ENCODE results near the gene LSM2.

Gene LSM2

GRCh38 chr6:31765559-31765909, 41.2 kb downstream of the LSM2 start:
- no peak overlapping the region for H3K4me3 ChIP-seq (ENCODE audit: low read depth, low read length)
- H3K4me1 ChIP-seq (ENCODE audit: control insufficient read depth, insufficient read depth, low read length), result peaks cover 5% of the 10 kb centered on the region
- peaks cover 15% of the 10 kb centered on the region for H3K36me3 ChIP-seq (ENCODE audit: control insufficient read depth, insufficient read depth, low read length)
- H3K9ac ChIP-seq (ENCODE audit: low read depth, low read length), result no peak overlapping the region
- no peaks in the 10 kb centered on the region for H3K27me3 ChIP-seq (ENCODE audit: control insufficient read depth, insufficient read depth, low read length)
- no peaks in the 10 kb centered on the region for H3K9me3 ChIP-seq (ENCODE audit: control insufficient read depth, insufficient read depth, low read length)

GRCh38 chr6:31764198-31764597, 42.6 kb downstream of the LSM2 start:
- Histone ChIP-seq H3K27me3 (ENCODE audit: control insufficient read depth, insufficient read depth, low read length) (no peaks in the 10 kb centered on the region), H3K9me3 (ENCODE audit: control insufficient read depth, insufficient read depth, low read length) (no peaks in the 10 kb centered on the region), H3K4me3 (ENCODE audit: low read depth, low read length) (no peak overlapping the region), H3K4me1 (ENCODE audit: control insufficient read depth, insufficient read depth, low read length) (peaks cover 5% of the 10 kb centered on the region), H3K9ac (ENCODE audit: low read depth, low read length) (no peak overlapping the region), H3K36me3 (ENCODE audit: control insufficient read depth, insufficient read depth, low read length) (peaks cover 24% of the 10 kb centered on the region)

- Histone ChIP-seq H3K36me3 (ENCODE audit: control insufficient read depth, insufficient read depth, low read length) (peaks cover 24% of the 10 kb centered on the region), H3K9ac (ENCODE audit: low read depth, low read length) (no peak overlapping the region), H3K4me3 (ENCODE audit: low read depth, low read length) (no peak overlapping the region), H3K27me3 (ENCODE audit: control insufficient read depth, insufficient read depth, low read length) (no peaks in the 10 kb centered on the region), H3K9me3 (ENCODE audit: control insufficient read depth, insufficient read depth, low read length) (no peaks in the 10 kb centered on the region), H3K4me1 (ENCODE audit: control insufficient read depth, insufficient read depth, low read length) (peaks cover 5% of the 10 kb centered on the region)
Measured at GRCh38 chr6:31763619-31763940, 43.2 kb downstream of the LSM2 start.

DNA sequence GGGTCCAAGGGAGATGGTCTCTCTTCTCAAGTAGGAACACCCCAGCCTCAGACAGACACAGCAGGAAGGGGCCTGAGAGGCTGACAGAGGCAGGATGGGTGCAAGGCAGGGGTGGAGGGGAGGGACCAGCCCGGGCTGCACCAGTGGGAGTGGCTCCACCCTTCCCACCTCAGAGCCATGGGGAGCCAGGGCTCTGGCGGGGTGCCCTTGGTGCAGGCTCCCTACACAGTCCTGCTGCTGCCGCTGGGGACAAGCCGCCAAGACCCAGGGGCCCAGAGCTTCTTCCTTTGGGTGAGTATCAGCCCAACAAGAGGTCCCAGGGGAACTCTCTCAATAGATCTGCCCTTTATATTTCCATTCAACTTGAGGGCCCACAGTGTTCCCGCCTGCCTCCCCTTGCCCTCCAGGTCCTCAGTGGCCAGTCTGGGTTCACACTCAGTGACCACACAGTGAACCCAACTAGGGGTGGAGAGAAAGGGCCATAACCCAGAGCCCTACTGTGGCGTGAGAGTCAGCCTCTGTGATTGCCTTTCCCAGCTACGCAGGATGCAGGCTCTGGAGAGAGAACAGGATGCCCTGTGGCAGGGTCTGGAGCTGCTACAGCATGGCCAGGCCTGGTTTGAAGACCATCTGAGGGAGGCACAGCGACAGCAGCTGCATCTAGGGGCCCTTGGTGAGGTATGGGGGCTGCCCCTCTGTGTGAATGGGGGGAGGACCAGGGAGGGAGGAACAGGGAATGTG, 43.7 kb downstream of the LSM2 start:
- Histone ChIP-seq H3K9ac (ENCODE audit: low read depth, low read length) (no peak overlapping the region), H3K4me1 (ENCODE audit: control insufficient read depth, insufficient read depth, low read length) (peaks cover 5% of the 10 kb centered on the region), H3K27me3 (ENCODE audit: control insufficient read depth, insufficient read depth, low read length) (no peaks in the 10 kb centered on the region), H3K36me3 (ENCODE audit: control insufficient read depth, insufficient read depth, low read length) (peaks cover 24% of the 10 kb centered on the region), H3K9me3 (ENCODE audit: control insufficient read depth, insufficient read depth, low read length) (no peaks in the 10 kb centered on the region), H3K4me3 (ENCODE audit: low read depth, low read length) (no peak overlapping the region)

GRCh38 chr6:31762356-31762755, 44.4 kb downstream of the LSM2 start, which contains the start of gene SAPCD1:
SAPCD1 (plus strand) TSS chr6:31762656; CDS start chr6:31763055, 399 bp downstream.
- no peak within 1 kb of the TSS for H3K9ac ChIP-seq (ENCODE audit: low read depth, low read length)
- H3K4me3 ChIP-seq (ENCODE audit: low read depth, low read length), result no peak within 1 kb of the TSS
- H3K36me3 ChIP-seq (ENCODE audit: control insufficient read depth, insufficient read depth, low read length), result peaks cover 24% of the 10 kb centered on the region
- H3K9me3 ChIP-seq (ENCODE audit: control insufficient read depth, insufficient read depth, low read length), result no peaks in the 10 kb centered on the region
- H3K27me3 ChIP-seq (ENCODE audit: control insufficient read depth, insufficient read depth, low read length), result no peaks in the 10 kb centered on the region
- H3K4me1 ChIP-seq (ENCODE audit: control insufficient read depth, insufficient read depth, low read length), result peaks cover 5% of the 10 kb centered on the region

DNA sequence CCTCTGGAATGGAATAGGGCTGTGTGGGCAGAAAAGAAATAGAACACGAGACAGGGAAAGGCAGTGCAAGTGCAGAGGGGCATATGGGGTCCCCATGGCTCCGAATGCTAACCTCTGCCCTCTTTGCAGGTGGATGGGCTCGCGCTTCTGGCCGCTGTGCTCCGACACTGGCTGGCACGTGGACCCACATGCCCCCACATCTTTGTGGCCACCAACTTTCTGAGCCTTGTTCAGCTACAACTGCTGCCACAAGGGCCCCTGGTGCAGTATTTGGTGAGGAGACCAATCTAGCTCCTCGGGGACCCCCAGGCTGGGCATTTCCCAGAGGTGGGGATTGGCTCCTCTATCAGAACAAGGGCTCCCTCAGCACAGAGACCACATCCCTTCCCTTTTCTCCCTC, 45.4 kb downstream of the LSM2 start:
- Histone ChIP-seq H3K9ac (ENCODE audit: low read depth, low read length) (no peak overlapping the region), H3K36me3 (ENCODE audit: control insufficient read depth, insufficient read depth, low read length) (peaks cover 24% of the 10 kb centered on the region), H3K9me3 (ENCODE audit: control insufficient read depth, insufficient read depth, low read length) (no peaks in the 10 kb centered on the region), H3K4me1 (ENCODE audit: control insufficient read depth, insufficient read depth, low read length) (peaks cover 5% of the 10 kb centered on the region), H3K27me3 (ENCODE audit: control insufficient read depth, insufficient read depth, low read length) (no peaks in the 10 kb centered on the region), H3K4me3 (ENCODE audit: low read depth, low read length) (no peak overlapping the region)

DNA sequence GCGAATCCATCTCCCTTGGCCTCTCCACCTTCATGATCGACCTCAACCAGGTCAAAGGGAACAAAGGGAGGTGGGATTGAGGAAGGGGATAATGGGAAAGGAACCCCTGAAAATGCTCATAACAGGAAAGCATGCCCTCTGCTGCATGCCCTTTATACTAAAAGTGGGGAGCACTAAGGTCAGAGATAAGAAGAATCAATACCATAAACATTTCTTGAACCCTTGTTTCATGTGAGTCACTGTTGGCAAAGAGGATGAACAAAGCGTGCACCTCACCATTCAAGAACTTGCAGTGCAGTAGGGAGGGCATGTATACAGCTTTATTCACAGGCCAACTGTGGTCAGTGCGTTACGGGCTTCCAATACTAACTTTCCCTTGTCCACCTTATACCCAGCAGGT, 46.0 kb downstream of the LSM2 start:
- Histone ChIP-seq H3K36me3 (ENCODE audit: control insufficient read depth, insufficient read depth, low read length) (peaks cover 24% of the 10 kb centered on the region), H3K9me3 (ENCODE audit: control insufficient read depth, insufficient read depth, low read length) (no peaks in the 10 kb centered on the region), H3K4me1 (ENCODE audit: control insufficient read depth, insufficient read depth, low read length) (peaks cover 5% of the 10 kb centered on the region), H3K9ac (ENCODE audit: low read depth, low read length) (no peak overlapping the region), H3K4me3 (ENCODE audit: low read depth, low read length) (no peak overlapping the region), H3K27me3 (ENCODE audit: control insufficient read depth, insufficient read depth, low read length) (no peaks in the 10 kb centered on the region)

DNA sequence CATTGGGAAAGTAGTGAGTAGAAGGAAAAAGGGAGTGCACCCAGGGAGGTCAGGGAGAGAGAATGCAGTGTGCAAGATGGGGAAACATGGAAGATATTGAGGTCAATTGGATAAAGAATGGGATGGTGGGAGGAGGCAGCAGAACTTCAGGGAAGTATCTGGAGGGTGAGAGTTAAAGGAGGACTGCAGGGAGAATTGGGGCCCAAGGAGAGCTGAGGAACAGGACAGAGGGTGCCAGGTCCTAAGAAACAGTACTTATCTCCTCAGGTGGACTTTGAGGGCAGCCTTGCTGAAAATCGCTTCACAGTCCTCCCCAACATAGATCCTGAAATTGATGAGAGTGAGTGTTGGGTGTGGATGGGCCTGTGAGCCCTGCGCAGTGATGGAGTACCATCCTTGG, 48.5 kb downstream of the LSM2 start:
- Histone ChIP-seq H3K9ac (ENCODE audit: low read depth, low read length) (no peak overlapping the region), H3K36me3 (ENCODE audit: control insufficient read depth, insufficient read depth, low read length) (peaks cover 24% of the 10 kb centered on the region)

GRCh38 chr6:31752739-31753319, 53.9 kb downstream of the LSM2 start:
- Histone ChIP-seq H3K9ac (ENCODE audit: low read depth, low read length) (no peak overlapping the region), H3K4me1 (ENCODE audit: control insufficient read depth, insufficient read depth, low read length) (no peaks in the 10 kb centered on the region), H3K9me3 (ENCODE audit: control insufficient read depth, insufficient read depth, low read length) (no peaks in the 10 kb centered on the region), H3K4me3 (ENCODE audit: low read depth, low read length) (no peak overlapping the region), H3K36me3 (ENCODE audit: control insufficient read depth, insufficient read depth, low read length) (no peaks in the 10 kb centered on the region), H3K27me3 (ENCODE audit: control insufficient read depth, insufficient read depth, low read length) (no peaks in the 10 kb centered on the region)

More for the DNA sequence above, 48.5 kb downstream of the LSM2 start:
- peaks cover 2% of the 10 kb centered on the region for H3K4me1 ChIP-seq (ENCODE audit: control insufficient read depth, insufficient read depth, low read length)
- H3K27me3 ChIP-seq (ENCODE audit: control insufficient read depth, insufficient read depth, low read length), result no peaks in the 10 kb centered on the region
- H3K4me3 ChIP-seq (ENCODE audit: low read depth, low read length), result no peak overlapping the region
- H3K9me3 ChIP-seq (ENCODE audit: control insufficient read depth, insufficient read depth, low read length), result no peaks in the 10 kb centered on the region

- Histone ChIP-seq H3K9ac (ENCODE audit: low read depth, low read length) (no peak overlapping the region), H3K27me3 (ENCODE audit: control insufficient read depth, insufficient read depth, low read length) (no peaks in the 10 kb centered on the region), H3K4me3 (ENCODE audit: low read depth, low read length) (no peak overlapping the region), H3K9me3 (ENCODE audit: control insufficient read depth, insufficient read depth, low read length) (no peaks in the 10 kb centered on the region), H3K4me1 (ENCODE audit: control insufficient read depth, insufficient read depth, low read length) (no peaks in the 10 kb centered on the region), H3K36me3 (ENCODE audit: control insufficient read depth, insufficient read depth, low read length) (no peaks in the 10 kb centered on the region)
Measured at GRCh38 chr6:31750411-31751022, 56.2 kb downstream of the LSM2 start.

GRCh38 chr6:31749301-31750036, 57.3 kb downstream of the LSM2 start:
- no peak overlapping the region for H3K9ac ChIP-seq (ENCODE audit: low read depth, low read length)
- no peaks in the 10 kb centered on the region for H3K9me3 ChIP-seq (ENCODE audit: control insufficient read depth, insufficient read depth, low read length)
- H3K4me3 ChIP-seq (ENCODE audit: low read depth, low read length), result no peak overlapping the region
- H3K36me3 ChIP-seq (ENCODE audit: control insufficient read depth, insufficient read depth, low read length), result no peaks in the 10 kb centered on the region
- H3K27me3 ChIP-seq (ENCODE audit: control insufficient read depth, insufficient read depth, low read length), result no peaks in the 10 kb centered on the region
- no peaks in the 10 kb centered on the region for H3K4me1 ChIP-seq (ENCODE audit: control insufficient read depth, insufficient read depth, low read length)
